Cardiac muscle cell (in vitro differentiated cells and primary cell): ENCODE results near the gene CDK5RAP2. TPM values are rescaled to one million over a fixed set of nuclear protein-coding genes. Genes with fewer than 3 reads are reported as not detected.
A peak's percentile ranks its signal among the peaks of the same experiment; 100 is the strongest.

ENCODE experiments used
- DNase-seq, 2 donors: peaks; one replicate each; pipeline versions ENCODE4 v3.0.0 to v3.0.0-alpha.2; 2010 to 2017; ENCODE audit warnings: low read depth in 1 of 2, low spot score in 1 of 2
- H3K27ac ChIP-seq: fragments of 200-600 bp; sonication (generic); 2 replicates; pipeline ENCODE4 v1.5.1; 2016
- H3K27me3 ChIP-seq: fragments of 200-600 bp; sonication (generic); 2 replicates; pipeline ENCODE4 v1.6.0; 2016; ENCODE audit warnings: control low read depth
- H3K36me3 ChIP-seq: fragments of 200-600 bp; sonication (generic); 2 replicates; pipeline ENCODE4 v1.5.1; 2016; ENCODE audit warnings: control low read depth
- H3K4me1 ChIP-seq: fragments of 200-600 bp; sonication (generic); 2 replicates; pipeline ENCODE4 v1.8.1; 2017; ENCODE audit warnings: low read depth, mild to moderate bottlenecking, mixed run types
- H3K4me3 ChIP-seq: fragments of 200-600 bp; sonication (generic); 2 replicates; pipeline ENCODE4 v1.5.1; 2016; ENCODE audit warnings: mild to moderate bottlenecking
- H3K9me3 ChIP-seq: fragments of 200-600 bp; sonication (generic); 2 replicates; pipeline ENCODE4 v1.5.1; 2017; ENCODE audit warnings: low read depth, mild to moderate bottlenecking, control low read depth
- CTCF ChIP-seq: IDR thresholded peaks from 2 replicates; pipeline ENCODE4 v1.5.1; 2012; ENCODE audit warnings: low read depth, mild to moderate bottlenecking, low read length
- polyA plus RNA-seq: library from polyadenylated mRNA; unstranded; fragments of >200 nt; fragmentation: Nextera tagmentation; extraction: Ambion mirVana; gene quantifications from 2 replicates; pipeline ENCODE4 v1.2.1, GENCODE V29; 2016
- total RNA-seq: library from RNA; depleted of rRNA; stranded (reverse); fragments of >200 nt; gene quantifications from 2 replicates; pipeline ENCODE4 v1.2.3, GENCODE V29; 2016

CDK5RAP2 gene
- total and polyA plus RNA-seq, 2 experiments from 2014 or later = 33.5 to 60.4 TPM

DNA sequence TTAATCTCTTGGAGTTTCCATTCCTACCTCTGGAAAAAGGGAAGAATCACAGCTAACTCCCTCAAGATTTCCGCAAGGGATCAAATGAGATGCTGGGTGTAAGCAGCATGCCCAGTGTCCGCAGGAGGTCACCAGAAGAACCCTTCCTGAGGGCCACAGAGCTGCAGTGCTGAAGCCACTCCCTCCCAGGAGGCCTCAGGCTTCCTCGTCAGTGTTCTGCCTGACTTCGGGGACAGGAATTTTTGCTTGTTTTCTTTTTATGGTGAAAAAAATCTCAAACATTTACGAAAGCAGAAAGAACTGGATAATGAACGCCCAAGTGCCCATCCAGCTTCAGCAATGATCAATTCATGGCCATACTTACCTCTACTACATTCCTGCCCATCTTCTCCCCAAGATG lies 183.0 kb downstream of the CDK5RAP2 start:
- Histone ChIP-seq H3K4me1 (no peaks in the 10 kb centered on the region), H3K36me3 (peaks cover 37% of the 10 kb centered on the region), H3K9me3 (no peaks in the 10 kb centered on the region), H3K4me3 (no peak overlapping the region), H3K27ac (no peak overlapping the region), H3K27me3 (no peaks in the 10 kb centered on the region)
- no peak for TF ChIP-seq CTCF
- DNase-seq = no peak

- no peaks in the 10 kb centered on the region for H3K4me1 ChIP-seq
- no peaks in the 10 kb centered on the region for H3K27me3 ChIP-seq
- DNase-seq = no peak
- no peak for TF ChIP-seq CTCF
- no peak overlapping the region for H3K4me3 ChIP-seq
- no peak overlapping the region for H3K27ac ChIP-seq
- H3K36me3 ChIP-seq = peaks cover 37% of the 10 kb centered on the region
- no peaks in the 10 kb centered on the region for H3K9me3 ChIP-seq
Measured at GRCh38 chr9:120396418-120396817, 183.5 kb downstream of the CDK5RAP2 start.

DNA sequence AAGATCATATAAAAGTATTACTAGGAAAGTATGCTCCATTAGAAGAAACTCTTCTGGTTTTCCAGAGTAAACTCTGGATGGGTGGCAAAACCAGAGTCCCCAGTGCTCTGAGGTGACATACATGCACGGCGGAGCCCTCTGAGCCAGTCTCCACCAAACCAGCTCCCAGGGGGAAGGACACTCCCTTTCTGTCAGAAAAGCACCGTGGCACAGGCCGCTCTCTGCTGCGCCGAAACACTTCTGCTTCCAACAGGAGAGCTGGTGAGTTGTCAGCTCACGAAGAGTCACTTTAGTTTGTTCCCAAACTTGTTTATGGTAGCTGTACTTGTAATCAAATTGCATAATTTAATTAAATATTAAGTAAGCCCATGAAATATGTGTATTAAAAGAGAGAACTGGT lies 184.6 kb downstream of the CDK5RAP2 start:
- Histone ChIP-seq H3K4me1 (no peaks in the 10 kb centered on the region), H3K27ac (no peak overlapping the region), H3K4me3 (no peak overlapping the region), H3K27me3 (no peaks in the 10 kb centered on the region), H3K9me3 (no peaks in the 10 kb centered on the region), H3K36me3 (peaks cover 32% of the 10 kb centered on the region)
- DNase-seq = no peak
- TF ChIP-seq CTCF = no peak

DNA sequence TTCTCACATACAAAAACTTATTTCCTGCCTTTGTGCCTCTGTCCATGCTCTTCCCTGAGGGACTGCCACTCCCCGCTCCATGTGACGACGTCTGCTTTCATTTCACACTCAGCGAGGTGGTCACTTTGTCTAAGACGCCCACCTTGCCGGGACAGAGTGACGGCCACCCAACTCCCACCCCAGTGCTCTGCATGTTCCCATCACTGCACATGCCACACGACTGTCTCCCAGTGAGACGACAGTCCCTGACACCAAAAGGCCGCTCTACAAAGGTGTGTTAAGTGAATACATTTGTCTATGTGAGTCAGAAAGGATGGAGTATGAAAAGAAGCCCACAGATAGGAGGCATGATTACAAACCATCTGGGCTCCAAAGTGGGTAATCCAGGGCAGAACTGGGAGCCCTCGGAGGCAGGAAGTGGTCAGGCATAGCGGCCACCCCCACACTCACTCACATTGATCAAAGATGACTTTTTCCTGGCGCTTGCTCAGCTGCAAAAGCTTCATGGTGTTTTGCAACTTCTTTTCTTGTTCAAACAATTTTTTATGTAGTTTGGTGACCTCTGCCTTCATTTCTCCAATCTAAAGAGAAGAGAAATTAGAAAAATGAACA lies 185.8 kb downstream of the CDK5RAP2 start:
- Histone ChIP-seq H3K9me3 (no peaks in the 10 kb centered on the region), H3K27ac (no peak overlapping the region), H3K27me3 (no peaks in the 10 kb centered on the region), H3K36me3 (peaks cover 31% of the 10 kb centered on the region), H3K4me3 (no peak overlapping the region), H3K4me1 (no peaks in the 10 kb centered on the region)
- no peak for TF ChIP-seq CTCF
- DNase-seq = peak in 1 of 2 donors; percentile 95

DNA sequence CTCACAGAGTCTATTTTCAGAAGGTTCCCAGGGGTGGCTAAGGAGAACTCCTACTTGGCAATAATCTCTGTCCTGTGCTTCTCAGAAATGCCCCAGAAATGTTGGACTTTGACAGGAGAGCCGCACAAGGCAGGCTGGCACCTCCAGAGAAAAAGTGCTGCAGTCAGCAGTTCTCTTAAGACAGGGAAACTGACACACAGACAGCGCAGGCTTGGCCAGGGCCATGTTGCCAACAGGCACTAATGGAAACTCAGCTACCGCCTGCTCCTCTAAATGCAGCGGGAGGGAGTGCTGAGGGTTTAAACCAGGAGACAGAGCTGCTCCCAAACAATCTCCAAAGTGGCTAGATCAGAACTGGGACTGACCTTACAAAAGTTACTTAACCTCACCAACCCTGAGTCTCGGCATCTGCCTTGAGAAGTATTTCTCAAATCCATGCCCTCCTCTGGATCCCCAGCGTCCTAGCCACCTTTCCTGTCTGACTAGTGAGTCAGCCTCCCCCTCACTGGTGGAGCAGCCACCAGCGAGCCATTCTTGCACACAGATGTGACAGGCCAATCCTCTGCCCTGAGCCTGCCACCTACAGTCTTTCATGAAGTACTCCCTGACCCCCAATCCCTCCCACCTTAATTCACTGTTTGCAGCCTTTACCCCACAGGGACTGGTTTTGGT lies 186.4 kb downstream of the CDK5RAP2 start:
- H3K27ac ChIP-seq = no peak overlapping the region

More for the DNA sequence above, 186.4 kb downstream of the CDK5RAP2 start:
- Histone ChIP-seq H3K4me1 (no peaks in the 10 kb centered on the region), H3K36me3 (peaks cover 28% of the 10 kb centered on the region), H3K4me3 (no peak overlapping the region), H3K27me3 (no peaks in the 10 kb centered on the region), H3K9me3 (no peaks in the 10 kb centered on the region)
- TF ChIP-seq CTCF = no peak
- peak in 1 of 2 donors; percentile 64 for DNase-seq
